ENCODE measurements around the gene RAB11FIP3.

The RAB11FIP3 gene

DNA sequence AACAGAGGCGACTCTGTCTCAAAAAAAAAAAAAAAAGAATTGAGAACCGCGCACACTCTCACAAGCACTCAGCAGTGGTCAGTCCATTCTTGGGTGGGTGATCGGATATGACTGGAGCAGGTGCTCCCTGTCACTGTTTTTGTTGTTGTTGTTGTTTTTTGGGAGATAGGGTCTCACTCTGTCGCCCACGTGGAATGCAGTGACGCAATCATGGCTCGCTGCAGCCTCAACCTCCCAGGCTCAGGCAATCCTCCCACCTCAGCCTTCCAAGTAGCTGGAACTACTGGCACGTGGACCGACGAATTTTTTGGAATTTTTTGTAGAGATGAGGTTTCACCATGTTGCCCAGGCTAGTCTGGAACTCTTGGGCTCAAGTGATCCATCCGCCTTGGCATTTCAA is 30.0 kb downstream of the RAB11FIP3 start:
- no peak for DNase-seq (ENCODE audit: low read depth)
- no peak overlapping the region for H3K4me3 ChIP-seq (ENCODE audit: control insufficient read depth, low read depth, low read length)
- TF ChIP-seq, protein P1, sequence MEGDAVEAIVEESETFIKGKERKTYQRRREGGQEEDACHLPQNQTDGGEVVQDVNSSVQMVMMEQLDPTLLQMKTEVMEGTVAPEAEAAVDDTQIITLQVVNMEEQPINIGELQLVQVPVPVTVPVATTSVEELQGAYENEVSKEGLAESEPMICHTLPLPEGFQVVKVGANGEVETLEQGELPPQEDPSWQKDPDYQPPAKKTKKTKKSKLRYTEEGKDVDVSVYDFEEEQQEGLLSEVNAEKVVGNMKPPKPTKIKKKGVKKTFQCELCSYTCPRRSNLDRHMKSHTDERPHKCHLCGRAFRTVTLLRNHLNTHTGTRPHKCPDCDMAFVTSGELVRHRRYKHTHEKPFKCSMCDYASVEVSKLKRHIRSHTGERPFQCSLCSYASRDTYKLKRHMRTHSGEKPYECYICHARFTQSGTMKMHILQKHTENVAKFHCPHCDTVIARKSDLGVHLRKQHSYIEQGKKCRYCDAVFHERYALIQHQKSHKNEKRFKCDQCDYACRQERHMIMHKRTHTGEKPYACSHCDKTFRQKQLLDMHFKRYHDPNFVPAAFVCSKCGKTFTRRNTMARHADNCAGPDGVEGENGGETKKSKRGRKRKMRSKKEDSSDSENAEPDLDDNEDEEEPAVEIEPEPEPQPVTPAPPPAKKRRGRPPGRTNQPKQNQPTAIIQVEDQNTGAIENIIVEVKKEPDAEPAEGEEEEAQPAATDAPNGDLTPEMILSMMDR (conservative IDR thresholded peaks at IDR 0.05; ENCODE audit: control insufficient read depth, insufficient read depth, low read depth, low read length): no peak

DNA sequence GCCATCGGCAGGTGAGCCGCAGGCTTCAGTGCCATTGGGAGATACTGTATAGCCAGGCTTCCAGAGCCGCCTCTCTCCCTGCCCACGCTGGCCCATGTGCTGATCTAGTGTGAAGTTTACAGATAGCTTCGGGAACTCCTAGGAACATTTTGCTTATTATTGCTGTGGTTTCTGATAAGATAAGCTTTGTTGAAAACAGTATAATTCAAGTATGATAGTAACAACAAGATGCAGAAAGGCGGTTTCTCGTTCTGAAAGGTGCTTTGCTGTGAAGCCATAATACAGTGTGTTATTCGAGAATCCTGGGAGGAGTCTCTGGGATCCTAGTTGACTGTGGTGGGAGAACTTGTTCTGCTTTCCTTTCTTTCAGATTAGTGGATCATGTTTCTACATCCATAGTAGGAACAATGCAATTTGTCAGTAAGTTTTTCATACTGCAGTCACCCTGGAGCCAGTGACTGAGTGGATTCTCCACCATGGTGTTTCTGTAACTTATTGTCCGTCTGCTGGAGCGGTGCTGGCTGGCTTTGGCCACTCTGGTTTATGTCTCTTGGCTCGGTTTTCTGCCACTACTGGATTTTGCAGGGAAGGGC is 31.5 kb downstream of the RAB11FIP3 start:
- DNase-seq (ENCODE audit: low read depth): peak; percentile 37
- no peak overlapping the region for H3K4me3 ChIP-seq (ENCODE audit: control insufficient read depth, low read depth, low read length)
- TF ChIP-seq, protein P1 (conservative IDR thresholded peaks at IDR 0.05; ENCODE audit: control insufficient read depth, insufficient read depth, low read depth, low read length): no peak

DNA sequence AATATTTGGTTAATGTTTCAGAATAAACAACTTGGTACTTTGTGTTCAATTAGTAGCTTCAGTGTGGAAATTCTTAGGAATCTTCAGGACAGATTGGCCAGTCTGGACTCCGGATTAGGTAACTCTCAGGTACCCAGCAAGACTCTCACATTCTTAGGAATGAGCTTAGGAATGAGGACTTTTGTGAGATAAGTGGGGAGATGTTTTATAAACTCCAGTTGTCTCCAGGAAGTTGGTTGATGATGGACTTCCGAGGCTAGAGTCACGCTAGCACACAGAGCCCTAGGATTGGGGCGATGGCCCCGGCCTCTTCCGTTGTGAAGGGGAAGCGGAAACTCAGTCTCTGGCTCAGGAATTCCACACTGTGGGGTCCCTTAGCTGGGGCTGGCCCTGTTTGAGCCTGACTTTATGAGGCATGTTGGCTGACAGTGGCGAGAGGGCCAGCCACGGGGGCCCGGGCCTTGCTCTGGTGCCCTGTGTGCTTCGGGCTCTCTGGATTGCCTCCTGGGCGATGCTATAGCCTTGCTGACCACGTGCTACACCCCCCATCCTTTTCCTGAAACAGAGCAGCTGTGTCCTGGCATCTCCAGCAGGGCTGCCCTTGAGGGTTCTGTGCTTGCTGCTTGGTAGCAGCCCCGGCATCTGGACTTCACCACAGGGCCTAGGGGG is 32.4 kb downstream of the RAB11FIP3 start:
- no peak for DNase-seq (ENCODE audit: low read depth)
- no peak overlapping the region for H3K4me3 ChIP-seq (ENCODE audit: control insufficient read depth, low read depth, low read length)
- TF ChIP-seq, protein P1 (conservative IDR thresholded peaks at IDR 0.05; ENCODE audit: control insufficient read depth, insufficient read depth, low read depth, low read length): no peak

DNA sequence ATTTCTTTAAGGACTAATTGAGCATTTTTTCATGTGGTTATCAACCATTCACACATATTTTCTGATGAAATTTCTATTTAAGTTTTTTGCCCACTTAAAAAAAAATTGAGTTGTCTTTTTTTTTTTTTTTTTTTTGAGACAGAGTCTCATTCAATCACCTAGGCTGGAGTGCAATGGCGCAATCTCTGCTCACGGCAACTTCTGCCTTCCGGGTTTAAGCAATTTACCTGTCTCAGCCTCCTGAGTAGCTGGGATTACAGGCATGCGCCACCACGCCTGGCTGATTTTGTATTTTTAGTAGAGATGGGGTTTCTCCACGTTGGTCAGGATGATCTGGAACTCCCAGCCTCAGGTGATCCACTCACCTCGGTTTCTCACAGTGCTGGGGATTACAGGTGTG is 34.3 kb downstream of the RAB11FIP3 start:
- no peak overlapping the region for H3K4me3 ChIP-seq (ENCODE audit: control insufficient read depth, low read depth, low read length)
- no peak for DNase-seq (ENCODE audit: low read depth)
- TF ChIP-seq, protein P1 (conservative IDR thresholded peaks at IDR 0.05; ENCODE audit: control insufficient read depth, insufficient read depth, low read depth, low read length): no peak

DNA sequence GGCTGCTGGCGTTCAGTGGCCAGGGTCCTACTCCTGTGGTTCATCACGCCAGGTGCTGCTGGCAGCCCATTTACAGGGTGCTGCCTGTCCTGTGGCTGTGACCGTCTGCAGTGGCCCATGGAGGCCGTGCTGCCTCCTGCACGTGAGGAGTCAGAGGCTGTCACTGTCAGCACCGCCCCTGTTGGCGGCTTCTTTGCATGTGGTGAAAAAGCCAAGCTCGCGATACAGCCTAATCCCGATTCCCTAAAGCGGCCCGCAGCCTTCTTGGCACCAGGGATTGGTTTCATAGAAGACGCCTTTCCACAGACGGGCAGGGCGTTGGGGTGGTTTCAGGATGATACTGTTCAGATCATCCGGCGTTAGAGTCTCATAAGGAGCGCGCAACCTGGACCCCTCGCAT is 35.3 kb downstream of the RAB11FIP3 start:
- TF ChIP-seq, protein P1 (conservative IDR thresholded peaks at IDR 0.05; ENCODE audit: control insufficient read depth, insufficient read depth, low read depth, low read length): no peak
- DNase-seq (ENCODE audit: low read depth): no peak
- no peak overlapping the region for H3K4me3 ChIP-seq (ENCODE audit: control insufficient read depth, low read depth, low read length)

DNA sequence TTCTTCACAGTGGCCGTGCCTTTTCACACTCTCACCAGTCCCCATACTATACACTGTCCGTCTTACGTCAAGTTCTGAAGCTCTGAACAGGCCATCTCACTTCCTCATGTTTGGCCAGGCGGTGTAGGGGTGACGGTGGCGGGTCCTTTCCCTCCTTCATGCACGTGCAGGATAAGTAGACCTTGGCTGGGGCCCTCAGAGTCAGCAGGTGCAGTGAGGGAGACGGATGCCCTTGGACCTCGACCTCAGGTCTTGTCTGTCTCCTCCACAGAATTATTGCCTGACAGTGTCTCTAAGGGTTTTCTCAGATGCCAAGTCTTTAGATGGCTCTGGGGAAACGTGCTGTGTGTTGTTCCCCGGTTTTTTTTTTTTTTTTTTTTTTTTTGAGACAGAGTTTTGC is 37.6 kb downstream of the RAB11FIP3 start:
- no peak overlapping the region for H3K4me3 ChIP-seq (ENCODE audit: control insufficient read depth, low read depth, low read length)
- TF ChIP-seq, protein P1 (conservative IDR thresholded peaks at IDR 0.05; ENCODE audit: control insufficient read depth, insufficient read depth, low read depth, low read length): no peak
- no peak for DNase-seq (ENCODE audit: low read depth)

All from fibroblast of mammary gland (primary cell).